Sigmoid colon (tissue), 7 donors: ENCODE results near the gene TMEM253. TPM values are rescaled to one million over a fixed set of nuclear protein-coding genes. Genes with fewer than 3 reads are reported as not detected.

ENCODE experiments used
- DNase-seq: peaks from one replicate; pipeline ENCODE4 v3.0.0-alpha.2; 2019
- H3K27ac ChIP-seq, 4 donors: fragments of 200-600 bp; sonication (generic); one replicate each; pipeline ENCODE4 v1.5.1; 2016 to 2019; ENCODE audit warnings: mild to moderate bottlenecking in 1 of 4
- H3K27me3 ChIP-seq, 3 donors: fragments of 200-600 bp; sonication (generic); one replicate each; pipeline ENCODE4 v1.5.1; 2019; ENCODE audit warnings: mild to moderate bottlenecking in 1 of 3
- H3K36me3 ChIP-seq, 4 donors: fragments of 200-600 bp; sonication (generic); one replicate each; pipeline ENCODE4 v1.5.1; 2016 to 2019
- H3K4me1 ChIP-seq, 4 donors: fragments of 200-600 bp; sonication (generic); one replicate each; pipeline ENCODE4 v1.5.1; 2017 to 2019
- H3K4me3 ChIP-seq, 4 donors: fragments of 200-600 bp; sonication (generic); one replicate each; pipeline ENCODE4 v1.5.1; 2017 to 2019; ENCODE audit warnings: mild to moderate bottlenecking in 2 of 4, moderate library complexity in 1 of 4
- H3K9me3 ChIP-seq, 4 donors: fragments of 200-600 bp in 3 of 4; sonication (generic) in 3 of 4; one replicate each; pipeline versions ENCODE4 v1.5.1 to v1.6.1; 2013 to 2019
- CTCF ChIP-seq, 4 experiments: fragments of 450-650 bp in 3 of 4; fragments of 200-600 bp in 1 of 4; IDR thresholded peaks; one replicate each; pipeline ENCODE4 v1.5.1; 2016 to 2019; ENCODE audit warnings: antibody characterized with exemption in 4 of 4, mild to moderate bottlenecking in 3 of 4, moderate library complexity in 2 of 4
- EP300 ChIP-seq, 4 donors: sonication (generic); formaldehyde crosslinking; IDR thresholded peaks; one replicate each; pipeline ENCODE4 v1.6.1; 2017; ENCODE audit warnings: antibody characterized with exemption in 4 of 4
- POLR2A ChIP-seq, 2 donors: fragments of 450-650 bp; IDR thresholded peaks; one replicate each; pipeline ENCODE4 v1.6.1; 2016; ENCODE audit warnings: antibody characterized with exemption in 2 of 2, mild to moderate bottlenecking in 2 of 2, moderate library complexity in 2 of 2
- POLR2AphosphoS5 ChIP-seq, 4 donors: sonication (generic); formaldehyde crosslinking; IDR thresholded peaks; one replicate each; pipeline ENCODE4 v1.6.1; 2017; ENCODE audit warnings: antibody characterized with exemption in 4 of 4
- WGBS, 2 donors: extraction: QIAGEN DNeasy Blood & Tissue Kit; methylation state at CpG; one replicate each; pipeline ENCODE4 v1.1.7; 2013; 5-methylcytosine and 5-hydroxymethylcytosine counted together
- intact Hi-C: fragments of 100-400 bp; cut with DNase I; formaldehyde crosslinking; loops from one replicate; pipeline ENCODE4 v1.15.1; 2023
- polyA plus RNA-seq, 3 donors: library from polyadenylated mRNA; stranded (reverse); fragments of 200-250 nt; gene quantifications; one replicate each; pipeline ENCODE4 v1.2.3, GENCODE V29; 2013
- total RNA-seq, 4 donors: library from RNA; depleted of rRNA; stranded (reverse); fragments of >200 nt; gene quantifications; one replicate each; pipeline ENCODE4 v1.1.0, GENCODE V29; 2016
- donor health status: healthy with polysubstance abuse.
- donor health status: Bipolar disorder and iron deficiency.
- donor health status: healthy.

Gene TMEM253
- total and polyA plus RNA-seq, 7 donors = 1.1 to 28.4 (median 14.3) TPM; not detected in 3

- Histone ChIP-seq H3K27me3 (no peaks in the 10 kb centered on the region), H3K4me1 (peaks cover 0 to 60% (median 52%) of the 10 kb centered on the region in 4 donors), H3K36me3 (no peaks in the 10 kb centered on the region), H3K9me3 (no peaks in the 10 kb centered on the region), H3K4me3 (peak overlapping the region; percentile 53 to 72 (median 59)), H3K27ac (peak overlapping the region; percentile 90 to 99 (median 96))
- DNase-seq = no peak
- no peak for TF ChIP-seq POLR2A (IDR thresholded peaks at IDR 0.05)
- TF ChIP-seq CTCF (IDR thresholded peaks at IDR 0.05) = no peak
- TF ChIP-seq EP300 (IDR thresholded peaks at IDR 0.05) = no peak
- no peak for TF ChIP-seq POLR2AphosphoS5 (IDR thresholded peaks at IDR 0.05)
- intact Hi-C loops = loop anchor here (10.0 kb wide), 1 partner anchor 248 kb away; no protein-coding TSS in a partner anchor
- 11 to 21% methylated on average over 9 of the region's 9 CpGs for WGBS, 2 donors
These were observed 1.9 kb downstream of the TMEM253 start for GRCh38 chr14:21102521-21103410.

GRCh38 chr14:21103411-21103709 lies 2.5 kb downstream of the TMEM253 start:
- intact Hi-C loops = loop anchor here (10.0 kb wide), 1 partner anchor 249 kb away; no protein-coding TSS in a partner anchor
- 0% methylated on average over 9 of the region's 9 CpGs for WGBS, 2 donors
- no peaks in the 10 kb centered on the region for H3K36me3 ChIP-seq
- peak overlapping the region; percentile 53 to 72 (median 59) for H3K4me3 ChIP-seq
- no peaks in the 10 kb centered on the region for H3K9me3 ChIP-seq
- peak overlapping the region; percentile 90 to 99 (median 96) for H3K27ac ChIP-seq
- TF ChIP-seq CTCF (IDR thresholded peaks at IDR 0.05) = no peak
- peak in 1 of 4 donors; percentile 2 for TF ChIP-seq POLR2AphosphoS5 (IDR thresholded peaks at IDR 0.05)
- DNase-seq = no peak
- peaks cover 0 to 60% (median 51%) of the 10 kb centered on the region in 4 donors for H3K4me1 ChIP-seq
- no peaks in the 10 kb centered on the region for H3K27me3 ChIP-seq

- Histone ChIP-seq H3K4me1 (peaks cover 0 to 58% (median 50%) of the 10 kb centered on the region in 4 donors), H3K36me3 (no peaks in the 10 kb centered on the region), H3K27me3 (no peaks in the 10 kb centered on the region)
These were observed 3.0 kb downstream of the TMEM253 start for GRCh38 chr14:21103710-21104447.

More at GRCh38 chr14:21103710-21104447, 3.0 kb downstream of the TMEM253 start:
- 0% methylated on average over 62 of the region's 62 CpGs for WGBS, 2 donors
- Histone ChIP-seq H3K27ac (peak overlapping the region; percentile 90 to 99 (median 96)), H3K9me3 (no peaks in the 10 kb centered on the region), H3K4me3 (peak overlapping the region; percentile 53 to 72 (median 59))
- TF ChIP-seq POLR2A (IDR thresholded peaks at IDR 0.05) (peak; percentile 80 to 91), EP300 (IDR thresholded peaks at IDR 0.05) (peak in 2 of 4 donors; percentile 13 to 54), POLR2AphosphoS5 (IDR thresholded peaks at IDR 0.05) (peak; percentile 95 to 96 (median 96)), CTCF (IDR thresholded peaks at IDR 0.05) (peak; percentile 74 to 88 (median 86))
- peak; percentile 98 for DNase-seq
- intact Hi-C loops = loop anchor here (1.0 to 10.0 kb wide), 3 partner anchors 12 to 249 kb away; partner anchors contain the start of gene ARHGEF40
